Trophoblast cell (in vitro differentiated cells and primary cell): ENCODE data around the gene ULK3.

Source experiments
- DNase-seq, 2 donors: peaks; one replicate each; pipeline ENCODE4 v3.0.0-alpha.2; 2016
- H2AFZ ChIP-seq: 2 replicates; pipeline ENCODE4 v1.6.1; 2013; ENCODE audit warnings: low read length, moderate library complexity, mild to moderate bottlenecking; ENCODE audit not compliant: insufficient read depth, poor library complexity
- H2AK5ac ChIP-seq: 2 replicates; pipeline ENCODE4 v1.6.1; 2013; ENCODE audit warnings: mild to moderate bottlenecking, low read length
- H2BK120ac ChIP-seq: 2 replicates; pipeline ENCODE4 v1.6.1; 2013; ENCODE audit warnings: low read length, mild to moderate bottlenecking, moderate library complexity; ENCODE audit not compliant: insufficient read depth, poor library complexity
- H2BK12ac ChIP-seq: 2 replicates; pipeline ENCODE4 v1.6.1; 2013; ENCODE audit warnings: mild to moderate bottlenecking, low read length, moderate library complexity
- H2BK5ac ChIP-seq: 2 replicates; pipeline ENCODE4 v1.6.1; 2013; ENCODE audit warnings: low read length, low read depth, moderate library complexity, mild to moderate bottlenecking; ENCODE audit not compliant: poor library complexity
- H3K14ac ChIP-seq: 2 replicates; pipeline ENCODE4 v1.6.1; 2013; ENCODE audit warnings: mild to moderate bottlenecking, low read length
- H3K18ac ChIP-seq: 2 replicates; pipeline ENCODE4 v1.6.1; 2013; ENCODE audit warnings: mild to moderate bottlenecking, low read length
- H3K23ac ChIP-seq: 2 replicates; pipeline ENCODE4 v1.6.1; 2013; ENCODE audit warnings: low read length
- H3K27ac ChIP-seq: 2 replicates; pipeline ENCODE4 v1.5.1; 2013; ENCODE audit warnings: low read depth, mild to moderate bottlenecking, inconsistent platforms, low read length, moderate library complexity
- H3K27me3 ChIP-seq: 2 replicates; pipeline ENCODE4 v1.6.1; 2013; ENCODE audit warnings: inconsistent platforms, mild to moderate bottlenecking, low read length, moderate library complexity; ENCODE audit not compliant: insufficient read depth
- H3K36me3 ChIP-seq, 2 experiments: 1 replicate in 1 of 2; 2 replicates in 1 of 2; pipeline ENCODE4 v1.6.1; 2013; ENCODE audit warnings: low read length in 2 of 2, mild to moderate bottlenecking in 2 of 2, moderate library complexity in 1 of 2; ENCODE audit not compliant: insufficient read depth in 2 of 2, control insufficient read depth in 1 of 2
- H3K4ac ChIP-seq: 2 replicates; pipeline ENCODE4 v1.6.1; 2013; ENCODE audit warnings: low read depth, mild to moderate bottlenecking, low read length, moderate library complexity
- H3K4me1 ChIP-seq, 2 experiments: 1 replicate in 1 of 2; 2 replicates in 1 of 2; pipeline ENCODE4 v1.6.1; 2013; ENCODE audit warnings: low read length in 2 of 2, mild to moderate bottlenecking in 2 of 2, moderate library complexity in 1 of 2; ENCODE audit not compliant: insufficient read depth in 2 of 2, control insufficient read depth in 1 of 2
- H3K4me2 ChIP-seq: 2 replicates; pipeline ENCODE4 v1.6.1; 2013; ENCODE audit warnings: inconsistent platforms, mild to moderate bottlenecking, low read length, moderate library complexity
- H3K4me3 ChIP-seq: 2 replicates; pipeline ENCODE4 v1.5.1; 2013; ENCODE audit warnings: mild to moderate bottlenecking, low read depth, low read length, inconsistent platforms
- H3K79me1 ChIP-seq: one replicate; pipeline ENCODE4 v1.6.1; 2013; ENCODE audit warnings: low read length
- H3K79me2 ChIP-seq: 2 replicates; pipeline ENCODE4 v1.6.1; 2013; ENCODE audit warnings: low read length, mild to moderate bottlenecking; ENCODE audit not compliant: control insufficient read depth, insufficient read depth, poor library complexity
- H3K9ac ChIP-seq: 2 replicates; pipeline ENCODE4 v1.6.1; 2013; ENCODE audit warnings: mild to moderate bottlenecking, low read length
- H3K9me3 ChIP-seq: 2 replicates; pipeline ENCODE4 v1.6.1; 2013; ENCODE audit warnings: low read depth, mild to moderate bottlenecking, control low read depth, inconsistent platforms, low read length; ENCODE audit not compliant: insufficient read depth
- H4K12ac ChIP-seq: 2 replicates; pipeline ENCODE4 v1.6.1; 2013; ENCODE audit warnings: low read depth, mild to moderate bottlenecking, low read length, moderate library complexity
- H4K8ac ChIP-seq: 2 replicates; pipeline ENCODE4 v1.6.1; 2013; ENCODE audit warnings: low read depth, mild to moderate bottlenecking, low read length, moderate library complexity
- H4K91ac ChIP-seq: one replicate; pipeline ENCODE4 v1.6.1; 2013; ENCODE audit warnings: low read depth, mild to moderate bottlenecking, low read length, moderate library complexity
- WGBS: extraction: QIAGEN DNeasy Blood & Tissue Kit; methylation state at CpG from one replicate; pipeline ENCODE4 v1.1.7; 2013; ENCODE audit warnings: missing lambda C conversion rate; ENCODE audit not compliant: insufficient read length, insufficient coverage; ENCODE audit errors: extremely low coverage; 5-methylcytosine and 5-hydroxymethylcytosine counted together

ULK3 gene

DNA sequence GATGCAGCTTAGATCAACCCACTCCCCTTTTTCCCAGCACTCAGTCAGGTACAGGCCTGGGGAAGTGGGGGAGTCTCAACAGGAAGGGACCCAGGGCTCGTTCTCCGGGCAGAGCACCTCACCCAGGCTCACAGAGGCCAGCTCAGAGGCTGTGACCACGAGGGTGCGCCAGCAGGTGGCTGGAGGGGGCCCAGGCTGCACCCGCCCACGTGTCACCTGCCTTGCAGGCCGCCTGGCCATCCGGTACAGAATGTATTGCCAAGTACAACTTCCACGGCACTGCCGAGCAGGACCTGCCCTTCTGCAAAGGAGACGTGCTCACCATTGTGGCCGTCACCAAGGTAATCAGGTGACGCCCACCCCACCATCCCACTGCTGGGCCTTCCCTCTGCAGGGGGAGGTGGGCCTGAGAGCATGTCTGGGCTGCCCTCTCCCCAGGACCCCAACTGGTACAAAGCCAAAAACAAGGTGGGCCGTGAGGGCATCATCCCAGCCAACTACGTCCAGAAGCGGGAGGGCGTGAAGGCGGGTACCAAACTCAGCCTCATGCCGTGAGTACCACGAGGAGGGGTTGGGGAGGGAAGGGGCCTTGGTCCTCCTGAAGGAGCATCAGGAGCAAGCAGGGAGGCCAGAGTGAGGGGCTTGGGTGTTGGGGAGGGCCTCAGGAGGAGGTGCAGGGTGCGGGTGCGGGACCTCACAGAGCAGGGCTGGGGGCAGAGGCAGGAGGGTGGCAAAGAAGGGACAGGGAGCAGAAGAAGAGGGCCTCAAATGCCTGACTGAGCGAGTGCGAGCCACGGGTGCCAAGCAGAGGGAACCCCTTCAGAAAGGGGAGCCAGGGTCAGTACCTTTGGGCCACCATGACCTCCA is 44.3 kb downstream of the ULK3 start:
- DNase-seq = no peak

DNA sequence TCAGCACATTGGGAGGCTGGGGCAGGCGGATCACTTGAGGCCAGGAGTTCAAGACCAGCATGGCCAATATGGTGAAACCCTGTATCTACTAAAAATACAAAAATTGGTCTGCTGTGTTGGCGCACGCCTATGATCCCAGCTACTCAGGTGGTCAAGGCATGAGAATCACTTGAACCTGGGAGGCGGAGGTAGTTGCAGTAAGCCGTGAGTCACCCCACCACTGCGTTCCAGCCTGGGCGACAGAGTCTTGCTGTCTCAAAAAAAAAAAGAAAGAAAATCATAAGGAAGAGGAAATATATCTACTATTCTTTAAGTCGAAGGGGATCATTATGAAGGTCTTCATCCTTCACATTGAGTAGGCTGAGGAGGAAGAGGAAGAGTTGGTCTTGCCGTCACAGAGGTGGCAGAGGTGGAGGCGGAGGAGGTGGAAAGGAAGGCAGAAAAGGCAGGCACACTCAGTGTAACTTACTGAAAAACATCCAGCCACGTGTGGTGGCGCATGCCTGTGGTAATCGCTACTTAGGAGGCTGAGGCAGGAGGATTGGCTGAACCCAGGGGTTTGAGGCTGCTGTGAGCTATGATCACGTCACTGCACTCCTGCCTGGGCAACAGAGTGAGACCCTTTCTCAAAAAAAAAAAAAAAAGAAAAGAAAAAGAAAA is 46.9 kb downstream of the ULK3 start:
- H3K9me3 ChIP-seq = peaks cover 1% of the 10 kb centered on the region

More for the DNA sequence above, 44.3 kb downstream of the ULK3 start:
- H3K18ac ChIP-seq = no peak overlapping the region
- H3K9me3 ChIP-seq = no peaks in the 10 kb centered on the region
- H4K12ac ChIP-seq = no peak overlapping the region
- no peak overlapping the region for H4K8ac ChIP-seq
- no peak overlapping the region for H3K4ac ChIP-seq
- H4K91ac ChIP-seq = no peak overlapping the region
- H3K27ac ChIP-seq = no peak overlapping the region
- H3K36me3 ChIP-seq = peaks cover 53 to 55% of the 10 kb centered on the region in 2 experiments
- no peak overlapping the region for H2BK5ac ChIP-seq
- H3K79me2 ChIP-seq = no peaks in the 10 kb centered on the region
- no peak overlapping the region for H2BK12ac ChIP-seq
- WGBS = no CpG with 5 or more reads among the region's 25 CpGs
- no peak overlapping the region for H2AK5ac ChIP-seq
- H3K14ac ChIP-seq = no peak overlapping the region
- no peak overlapping the region for H2AFZ ChIP-seq
- H3K27me3 ChIP-seq = no peaks in the 10 kb centered on the region
- H3K4me2 ChIP-seq = no peak overlapping the region
- no peaks in the 10 kb centered on the region for H3K79me1 ChIP-seq
- H3K23ac ChIP-seq = no peak overlapping the region
- no peaks in the 10 kb centered on the region for H3K4me1 ChIP-seq
- no peak overlapping the region for H3K9ac ChIP-seq
- H2BK120ac ChIP-seq = no peak overlapping the region
- H3K4me3 ChIP-seq = no peak overlapping the region

DNA sequence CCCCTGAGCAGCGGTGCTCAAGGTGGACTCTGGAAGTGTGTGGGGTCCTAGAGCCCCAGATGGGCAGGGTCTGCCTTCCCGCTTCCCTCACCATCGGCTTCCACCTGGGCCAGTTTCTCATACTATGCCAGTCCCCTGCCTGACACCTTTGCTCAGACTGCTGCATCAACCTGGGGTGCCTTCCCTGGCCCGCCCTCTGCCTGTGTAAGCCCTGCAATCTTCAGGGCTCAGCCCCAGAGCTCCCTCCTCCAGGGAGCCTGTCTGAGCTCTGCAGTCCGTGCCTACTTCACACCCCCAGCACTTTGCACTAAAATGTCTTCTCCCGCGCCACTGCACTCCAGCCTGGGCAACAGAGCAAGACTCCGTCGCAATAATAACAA is 48.0 kb downstream of the ULK3 start:
- Histone ChIP-seq H3K27ac (no peak overlapping the region), H4K91ac (no peak overlapping the region), H2AK5ac (no peak overlapping the region), H3K36me3 (peaks cover 20 to 23% of the 10 kb centered on the region in 2 experiments), H4K8ac (no peak overlapping the region), H3K18ac (no peak overlapping the region), H3K4me1 (peaks cover 3 to 6% of the 10 kb centered on the region in 2 experiments), H3K79me2 (no peaks in the 10 kb centered on the region), H2BK5ac (no peak overlapping the region), H3K79me1 (no peaks in the 10 kb centered on the region), H2BK12ac (no peak overlapping the region), H3K23ac (no peak overlapping the region), H3K14ac (no peak overlapping the region), H3K9ac (no peak overlapping the region), H3K4me3 (no peak overlapping the region), H4K12ac (no peak overlapping the region), H3K27me3 (no peaks in the 10 kb centered on the region), H3K4ac (no peak overlapping the region), H2BK120ac (no peak overlapping the region), H3K9me3 (peaks cover 1% of the 10 kb centered on the region), H2AFZ (no peak overlapping the region), H3K4me2 (no peak overlapping the region)
- WGBS = no CpG with 5 or more reads among the region's 9 CpGs
- DNase-seq = no peak

More for the DNA sequence above, 46.9 kb downstream of the ULK3 start:
- Histone ChIP-seq H3K36me3 (peaks cover 30 to 31% of the 10 kb centered on the region in 2 experiments), H3K4me2 (no peak overlapping the region), H3K4ac (no peak overlapping the region), H3K14ac (no peak overlapping the region), H3K4me1 (peaks cover 3 to 6% of the 10 kb centered on the region in 2 experiments), H3K27me3 (no peaks in the 10 kb centered on the region), H3K27ac (no peak overlapping the region), H3K79me1 (no peaks in the 10 kb centered on the region), H3K18ac (no peak overlapping the region), H4K12ac (no peak overlapping the region), H2BK12ac (no peak overlapping the region), H2AK5ac (no peak overlapping the region), H3K4me3 (no peak overlapping the region), H3K79me2 (no peaks in the 10 kb centered on the region), H3K23ac (no peak overlapping the region), H4K8ac (no peak overlapping the region), H3K9ac (no peak overlapping the region), H2BK120ac (no peak overlapping the region), H2BK5ac (no peak overlapping the region), H4K91ac (no peak overlapping the region), H2AFZ (no peak overlapping the region)
- DNase-seq = peak; percentile 49 to 53
- no CpG with 5 or more reads among the region's 14 CpGs for WGBS

DNA sequence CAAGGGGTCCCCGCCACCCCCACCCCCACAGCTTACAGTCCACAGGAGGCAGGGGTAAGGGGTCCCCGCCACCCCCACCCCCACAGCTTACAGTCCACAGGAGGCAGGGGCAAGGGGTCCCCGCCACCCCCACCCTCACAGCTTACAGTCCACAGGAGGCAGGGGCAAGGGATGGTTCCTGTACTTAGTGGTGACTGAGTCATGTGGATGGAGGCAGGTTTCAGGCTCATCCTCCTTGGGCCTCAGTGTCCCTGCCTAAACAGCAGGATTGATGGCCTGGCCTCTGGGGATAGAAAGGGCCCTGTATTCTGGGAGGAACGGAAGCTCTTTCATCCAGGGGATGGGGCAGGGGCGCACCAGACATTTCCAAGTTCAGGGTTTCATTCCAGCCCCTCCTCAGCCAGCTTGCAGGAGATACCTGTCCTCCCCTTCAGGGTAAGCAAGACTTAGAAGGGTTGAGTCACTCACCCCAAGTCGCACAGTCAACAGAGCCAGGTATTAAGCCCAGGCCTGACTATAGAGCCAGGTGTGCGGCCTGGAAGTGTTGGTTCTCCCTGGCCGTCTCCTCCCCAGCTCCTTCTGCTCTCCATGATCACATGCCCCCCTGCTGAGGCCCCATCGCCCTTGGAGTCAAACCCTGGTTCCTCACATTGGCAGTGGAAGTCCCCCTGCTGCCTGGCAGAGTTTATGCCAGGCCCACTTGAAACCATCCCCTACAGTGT is 48.5 kb downstream of the ULK3 start:
- H3K27ac ChIP-seq = no peak overlapping the region
- no peak overlapping the region for H2BK5ac ChIP-seq
- peaks cover 3 to 6% of the 10 kb centered on the region in 2 experiments for H3K4me1 ChIP-seq
- no peak overlapping the region for H4K91ac ChIP-seq
- H3K4me3 ChIP-seq = no peak overlapping the region
- H2BK120ac ChIP-seq = no peak overlapping the region
- no peak overlapping the region for H4K8ac ChIP-seq
- H2BK12ac ChIP-seq = no peak overlapping the region
- peaks cover 1% of the 10 kb centered on the region for H3K9me3 ChIP-seq
- WGBS = no CpG with 5 or more reads among the region's 9 CpGs
- H2AK5ac ChIP-seq = no peak overlapping the region
- no peak overlapping the region for H3K18ac ChIP-seq
- no peak for DNase-seq
- H3K14ac ChIP-seq = no peak overlapping the region
- no peaks in the 10 kb centered on the region for H3K27me3 ChIP-seq
- H4K12ac ChIP-seq = no peak overlapping the region
- no peak overlapping the region for H2AFZ ChIP-seq
- no peak overlapping the region for H3K23ac ChIP-seq
- no peaks in the 10 kb centered on the region for H3K79me1 ChIP-seq
- H3K36me3 ChIP-seq = peaks cover 15 to 17% of the 10 kb centered on the region in 2 experiments
- H3K4ac ChIP-seq = no peak overlapping the region
- no peaks in the 10 kb centered on the region for H3K79me2 ChIP-seq
- no peak overlapping the region for H3K9ac ChIP-seq
- no peak overlapping the region for H3K4me2 ChIP-seq
